Stimulated activated naive CD4-positive, alpha-beta T cell (primary cell): Measurements from ENCODE around the gene COA8.

Experiments used
- DNase-seq, 6 experiments: peaks; one replicate each; lab custom pipeline; 2025; lab: John Stamatoyannopoulos, UW

Gene COA8

GRCh38 chr14:103623883-103624482 lies 61.2 kb downstream of the COA8 start:
- no peak for DNase-seq

GRCh38 chr14:103624860-103625259 lies 62.1 kb downstream of the COA8 start:
- DNase-seq, result no peak

- DNase-seq, result peak; percentile 31 to 66 (median 50)
Measured at GRCh38 chr14:103625356-103626095, 62.8 kb downstream of the COA8 start.

- no peak for DNase-seq
Measured at GRCh38 chr14:103626146-103626850, 63.5 kb downstream of the COA8 start.

GRCh38 chr14:103627073-103628025 lies 64.6 kb downstream of the COA8 start:
- DNase-seq, result peak in 1 of 6 experiments; percentile 7

GRCh38 chr14:103628221-103628683 lies 65.5 kb downstream of the COA8 start:
- peak in 3 of 6 experiments; percentile 11 to 13 (median 12) for DNase-seq

- peak; percentile 64 to 88 (median 77) for DNase-seq
Measured at GRCh38 chr14:103628684-103629502, 66.1 kb downstream of the COA8 start, which contains the start of gene KLC1. TSS of gene KLC1 (plus strand) at chr14:103629211. CDS start at chr14:103654565, 25,354 bp downstream.

GRCh38 chr14:103629503-103630121 lies 66.9 kb downstream of the COA8 start:
- DNase-seq, result peak in 5 of 6 experiments; percentile 10 to 50 (median 31)

- no peak for DNase-seq
Measured at GRCh38 chr14:103630364-103631108, 67.8 kb downstream of the COA8 start.

GRCh38 chr14:103633391-103633790 lies 70.6 kb downstream of the COA8 start:
- DNase-seq, result no peak

- no peak for DNase-seq
Measured at GRCh38 chr14:103634156-103634555, 71.4 kb downstream of the COA8 start.

GRCh38 chr14:103638594-103638993 lies 75.8 kb downstream of the COA8 start:
- DNase-seq, result no peak
